Left lung (tissue), 10 donors: ENCODE results near the gene TRPV5. TPM values are rescaled to one million over a fixed set of nuclear protein-coding genes. Genes with fewer than 3 reads are reported as not detected.
A peak's percentile ranks its signal among the peaks of the same experiment; 100 is the strongest.

Experiments
- ATAC-seq: fragments of 200-7000 bp; cut with Tn5 transposase; one replicate; pipeline ENCODE4 v1.9.1; 2020; ENCODE audit warnings: moderate library complexity
- DNase-seq, 4 donors: peaks; one replicate each; pipeline ENCODE4 v3.0.0-alpha.2; 2013 to 2020
- H3K27ac ChIP-seq, 2 donors: fragments of 200-600 bp; sonication (generic) in 1 of 2; one replicate each; pipeline versions ENCODE4 v1.5.0 to v1.8.0; 2020 to 2021
- H3K27me3 ChIP-seq, 2 donors: fragments of 200-600 bp; sonication (generic) in 1 of 2; one replicate each; pipeline versions ENCODE4 v1.5.0 to v1.8.0; 2020 to 2021
- H3K36me3 ChIP-seq, 2 donors: fragments of 200-600 bp; sonication (generic) in 1 of 2; one replicate each; pipeline versions ENCODE4 v1.5.0 to v1.8.0; 2020 to 2021
- H3K4me1 ChIP-seq, 2 donors: fragments of 200-600 bp; one replicate each; pipeline ENCODE4 v1.8.0; 2021
- H3K4me3 ChIP-seq, 2 donors: fragments of 200-600 bp; sonication (generic) in 1 of 2; one replicate each; pipeline versions ENCODE4 v1.5.0 to v1.8.0; 2020 to 2021; ENCODE audit warnings: mild to moderate bottlenecking in 1 of 2
- H3K9me3 ChIP-seq, 2 donors: fragments of 200-600 bp; sonication (generic) in 1 of 2; one replicate each; pipeline versions ENCODE4 v1.5.0 to v1.8.0; 2020 to 2021
- intact Hi-C, 2 donors: fragments of 100-400 bp; cut with DNase I; formaldehyde crosslinking; loops; one replicate each; pipeline versions ENCODE4 v1.11.2 to v1.14.2; 2022
- polyA plus RNA-seq, 6 donors: library from polyadenylated mRNA; unstranded; fragments of 120-200 nt; gene quantifications; one replicate each; pipeline ENCODE4 v1.2.1, GENCODE V29; 2013; ENCODE audit not compliant: insufficient read length in 6 of 6
- total RNA-seq, 2 donors: library from RNA; stranded (reverse); fragmentation: NEBNext Ultra II Directional; extraction: Animal tissue kit (Norgen Biotek cat#: 25700); gene quantifications; one replicate each; pipeline ENCODE4 v1.2.1, GENCODE V29; 2021
- TF ChIP-seq, protein P1 (sequence below), 2 donors: fragments of 200-600 bp; sonication (generic) in 1 of 2; IDR thresholded peaks; one replicate each; pipeline versions ENCODE4 v1.5.0 to v1.8.0; 2021; ENCODE audit warnings: antibody characterized with exemption in 2 of 2
- donor health status: DM: no; HTN: yes; CAD: no.
- donor health status: DM: no; HTN: no; CAD: no.

The TRPV5 gene
- total and polyA plus RNA-seq, 8 donors = 0.10 to 0.25 (median 0.16) TPM; not detected in 2

DNA sequence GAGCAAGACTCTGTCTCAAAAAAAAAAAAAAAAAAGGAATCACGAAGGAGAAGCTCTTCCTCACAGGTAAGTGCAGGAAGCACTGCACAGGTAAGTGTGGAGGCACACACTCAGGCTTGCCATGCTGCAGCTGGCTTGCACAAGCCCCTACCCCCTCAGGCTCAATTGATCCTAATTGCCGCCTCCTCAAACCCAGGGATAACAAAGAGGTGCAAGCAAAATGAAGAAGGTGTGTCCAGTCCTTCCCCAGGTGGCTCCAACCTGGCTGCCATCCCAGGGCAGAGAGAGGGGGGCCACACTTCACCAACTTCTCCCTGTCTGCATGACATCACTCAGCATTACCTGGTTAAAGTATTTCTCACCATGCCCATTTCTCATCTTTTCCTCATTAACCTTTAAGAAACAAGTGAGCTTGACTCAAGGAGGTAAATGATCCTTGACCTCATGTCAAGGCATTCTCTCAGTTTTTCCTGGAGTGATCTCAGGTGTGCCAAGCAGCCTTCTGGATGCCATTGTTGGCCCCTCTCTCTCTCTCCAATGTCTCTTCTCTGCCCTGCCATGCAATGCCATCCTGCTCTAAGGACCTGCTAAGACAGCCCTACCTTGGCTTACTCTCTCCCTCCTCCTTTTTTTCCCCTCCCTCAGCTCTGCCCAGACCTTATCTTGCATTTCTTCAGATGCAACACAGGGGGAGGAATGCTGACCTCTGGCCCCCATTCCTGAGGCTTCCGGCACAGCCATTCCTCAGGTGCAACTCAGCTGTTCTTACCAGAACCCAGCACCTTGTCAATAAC, 35.0 kb downstream of the TRPV5 start:
- DNase-seq (peak in 3 of 4 donors; percentile 30 to 68 (median 48)), ATAC-seq (peak; percentile 87)
- TF ChIP-seq, protein P1, sequence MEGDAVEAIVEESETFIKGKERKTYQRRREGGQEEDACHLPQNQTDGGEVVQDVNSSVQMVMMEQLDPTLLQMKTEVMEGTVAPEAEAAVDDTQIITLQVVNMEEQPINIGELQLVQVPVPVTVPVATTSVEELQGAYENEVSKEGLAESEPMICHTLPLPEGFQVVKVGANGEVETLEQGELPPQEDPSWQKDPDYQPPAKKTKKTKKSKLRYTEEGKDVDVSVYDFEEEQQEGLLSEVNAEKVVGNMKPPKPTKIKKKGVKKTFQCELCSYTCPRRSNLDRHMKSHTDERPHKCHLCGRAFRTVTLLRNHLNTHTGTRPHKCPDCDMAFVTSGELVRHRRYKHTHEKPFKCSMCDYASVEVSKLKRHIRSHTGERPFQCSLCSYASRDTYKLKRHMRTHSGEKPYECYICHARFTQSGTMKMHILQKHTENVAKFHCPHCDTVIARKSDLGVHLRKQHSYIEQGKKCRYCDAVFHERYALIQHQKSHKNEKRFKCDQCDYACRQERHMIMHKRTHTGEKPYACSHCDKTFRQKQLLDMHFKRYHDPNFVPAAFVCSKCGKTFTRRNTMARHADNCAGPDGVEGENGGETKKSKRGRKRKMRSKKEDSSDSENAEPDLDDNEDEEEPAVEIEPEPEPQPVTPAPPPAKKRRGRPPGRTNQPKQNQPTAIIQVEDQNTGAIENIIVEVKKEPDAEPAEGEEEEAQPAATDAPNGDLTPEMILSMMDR (IDR thresholded peaks at IDR 0.05) = no peak
- Histone ChIP-seq H3K4me1 (no peaks in the 10 kb centered on the region), H3K27ac (peak overlapping the region in 1 of 2 donors; percentile 1), H3K27me3 (no peaks in the 10 kb centered on the region), H3K9me3 (no peaks in the 10 kb centered on the region), H3K36me3 (no peaks in the 10 kb centered on the region), H3K4me3 (no peak overlapping the region)
- intact Hi-C loops = no loop called here

DNA sequence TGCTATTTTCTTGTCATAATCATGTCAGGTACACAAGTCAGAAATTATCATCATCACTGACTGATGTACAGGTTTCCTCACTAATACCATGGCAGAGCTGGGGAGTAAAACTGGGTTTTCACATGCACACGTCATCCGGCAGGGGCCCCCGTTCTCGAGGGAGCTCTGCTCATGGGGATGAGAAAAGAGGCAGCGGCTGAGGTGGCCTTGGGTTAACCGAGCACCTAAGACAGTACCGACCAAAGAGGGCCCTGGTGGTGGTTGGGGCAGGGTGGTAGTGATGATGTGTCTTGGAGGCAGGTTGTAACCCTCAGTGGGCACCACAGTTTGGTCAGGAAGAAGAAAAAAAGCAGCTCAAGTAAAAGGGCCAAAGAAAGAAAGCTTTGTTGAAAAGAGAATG, 35.9 kb downstream of the TRPV5 start:
- TF ChIP-seq, protein P1 (IDR thresholded peaks at IDR 0.05) = no peak
- H3K9me3 ChIP-seq = no peaks in the 10 kb centered on the region
- intact Hi-C loops = no loop called here

DNA sequence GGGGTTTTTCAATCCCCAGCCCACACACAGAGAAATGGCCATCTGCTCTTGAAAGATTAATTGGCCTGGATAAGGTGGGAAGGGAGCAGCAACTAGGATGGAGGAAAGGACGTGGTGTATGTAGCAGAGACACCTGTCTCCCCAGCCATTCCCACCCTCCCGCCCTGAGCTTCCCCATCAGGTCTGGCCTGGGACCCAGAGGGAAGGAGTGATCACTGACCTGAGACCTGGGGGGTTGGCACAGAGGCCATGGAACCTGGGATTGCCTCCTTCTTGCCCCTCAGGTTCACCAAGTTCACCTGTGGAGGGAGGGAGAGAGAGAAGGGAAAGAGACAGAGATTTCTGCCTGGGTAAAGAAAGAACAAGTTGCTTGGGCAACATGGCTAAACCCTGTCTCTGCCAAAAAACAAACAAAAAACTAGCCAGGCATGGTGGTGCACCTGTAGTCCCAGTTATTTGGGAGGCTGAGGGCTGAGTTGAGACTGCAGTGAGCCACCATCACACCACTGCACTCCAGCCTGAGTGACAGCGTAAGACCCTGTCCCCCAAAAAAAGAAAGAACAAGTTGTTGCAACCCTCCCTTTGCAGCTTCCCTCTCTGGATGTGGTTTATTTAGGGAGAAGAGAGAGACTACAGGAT, 36.7 kb downstream of the TRPV5 start:
- Histone ChIP-seq H3K27ac (no peak overlapping the region), H3K36me3 (no peaks in the 10 kb centered on the region), H3K4me1 (no peaks in the 10 kb centered on the region), H3K9me3 (no peaks in the 10 kb centered on the region), H3K27me3 (no peaks in the 10 kb centered on the region), H3K4me3 (no peak overlapping the region)
- intact Hi-C loops = no loop called here
- ATAC-seq (no peak), DNase-seq (no peak)
- TF ChIP-seq, protein P1 (IDR thresholded peaks at IDR 0.05) = no peak

More for the DNA sequence above, 35.9 kb downstream of the TRPV5 start:
- Histone ChIP-seq H3K27me3 (no peaks in the 10 kb centered on the region), H3K27ac (no peak overlapping the region), H3K4me3 (no peak overlapping the region), H3K36me3 (no peaks in the 10 kb centered on the region), H3K4me1 (no peaks in the 10 kb centered on the region)
- ATAC-seq (no peak), DNase-seq (no peak)

DNA sequence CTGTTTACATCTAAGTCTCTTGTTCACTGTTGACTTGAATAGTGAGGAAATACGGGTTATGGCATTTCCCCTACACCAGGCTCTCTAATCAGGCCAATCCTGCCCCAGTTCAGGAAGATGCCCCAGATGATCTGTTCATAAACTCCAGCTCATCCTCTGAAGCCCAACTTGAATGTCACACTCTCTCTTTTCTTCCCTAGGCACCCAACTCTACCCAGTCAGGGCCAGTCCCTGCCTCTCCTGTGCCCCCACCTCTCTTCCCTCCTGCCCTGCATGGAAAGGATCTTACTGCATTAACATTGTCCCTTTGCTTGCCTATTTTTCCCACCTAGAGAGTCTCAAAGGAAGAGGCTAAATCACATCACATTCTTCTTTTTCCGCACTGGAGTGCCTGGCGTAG, 37.4 kb downstream of the TRPV5 start:
- H3K27me3 ChIP-seq = no peaks in the 10 kb centered on the region
- no peak overlapping the region for H3K4me3 ChIP-seq
- no peaks in the 10 kb centered on the region for H3K36me3 ChIP-seq
- H3K4me1 ChIP-seq = no peaks in the 10 kb centered on the region
- TF ChIP-seq, protein P1 (IDR thresholded peaks at IDR 0.05) = no peak
- ATAC-seq (no peak), DNase-seq (no peak)
- no peaks in the 10 kb centered on the region for H3K9me3 ChIP-seq
- intact Hi-C loops = no loop called here
- no peak overlapping the region for H3K27ac ChIP-seq

DNA sequence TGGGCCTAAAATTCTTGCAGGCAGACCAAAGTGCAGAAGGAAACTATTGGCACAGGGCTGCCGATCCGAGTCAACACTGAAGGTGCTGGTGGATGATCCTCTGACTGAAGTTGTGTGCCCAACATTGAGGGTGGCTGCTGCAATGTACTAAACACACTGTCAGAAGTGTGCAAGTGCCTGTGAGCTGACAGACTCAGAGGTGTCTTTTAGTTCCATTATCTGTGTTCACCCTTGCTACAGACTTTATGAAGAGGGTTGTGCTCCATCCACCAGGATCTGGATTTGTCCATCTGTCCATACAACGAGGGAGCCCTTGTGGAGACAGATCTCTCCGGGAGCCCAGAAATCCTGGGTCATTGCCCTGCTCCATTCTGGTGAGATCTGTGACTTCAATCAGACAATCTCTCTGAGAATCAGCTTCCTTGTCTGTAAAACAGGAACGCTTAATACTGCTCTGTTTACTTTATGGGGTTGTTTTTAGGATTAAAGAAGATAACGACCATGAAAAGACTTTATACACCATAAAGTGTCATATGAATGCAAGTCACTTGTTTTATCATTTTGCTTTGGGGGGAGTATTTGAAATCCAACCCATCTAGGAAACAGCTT, 38.5 kb downstream of the TRPV5 start:
- DNase-seq (no peak), ATAC-seq (no peak)
- H3K27ac ChIP-seq = no peak overlapping the region
- no peaks in the 10 kb centered on the region for H3K9me3 ChIP-seq
- TF ChIP-seq, protein P1 (IDR thresholded peaks at IDR 0.05) = no peak
- H3K4me3 ChIP-seq = no peak overlapping the region
- H3K27me3 ChIP-seq = no peaks in the 10 kb centered on the region
- no peaks in the 10 kb centered on the region for H3K36me3 ChIP-seq
- no peaks in the 10 kb centered on the region for H3K4me1 ChIP-seq
- intact Hi-C loops = no loop called here
